Activated B cell treated with CpG ODN at 0.5 μM for 24 hours (primary cell): Measurements from ENCODE around the gene ANO10. TPM values are rescaled to one million over a fixed set of nuclear protein-coding genes. Genes with fewer than 3 reads are reported as not detected.

ENCODE experiments used
- ATAC-seq: fragments of 200-7000 bp; cut with Tn5 transposase; one replicate; pipeline ENCODE4 v1.10.0; 2021; ENCODE audit warnings: low read depth, mild to moderate bottlenecking, moderate library complexity
- CTCF ChIA-PET: fragments of 350-600 bp; sonication (Branson Sonifier 250); formaldehyde crosslinking; loops from one replicate; lab custom pipeline; 2021; ENCODE audit warnings: antibody characterized with exemption; lab: Charles Lee
- POLR2A ChIA-PET: fragments of 350-600 bp; sonication (Branson Sonifier 250); formaldehyde crosslinking; loops from one replicate; lab custom pipeline; 2021; ENCODE audit warnings: antibody characterized with exemption; lab: Charles Lee
- DNase-seq: peaks from one replicate; pipeline ENCODE4 v3.0.0; 2022
- H3K27ac Mint-ChIP-seq: one replicate; pipeline ENCODE4 v1.8.0; 2020; ENCODE audit warnings: mixed read lengths
- H3K27me3 Mint-ChIP-seq: one replicate; pipeline ENCODE4 v1.8.0; 2021; ENCODE audit warnings: mixed read lengths
- H3K36me3 Mint-ChIP-seq: one replicate; pipeline ENCODE4 v1.8.0; 2021; ENCODE audit warnings: low read depth, mixed read lengths
- H3K4me1 Mint-ChIP-seq: one replicate; pipeline ENCODE4 v1.8.0; 2021; ENCODE audit warnings: mixed read lengths
- H3K4me3 Mint-ChIP-seq: one replicate; pipeline ENCODE4 v1.8.0; 2020; ENCODE audit warnings: mild to moderate bottlenecking, mixed read lengths
- H3K9me3 Mint-ChIP-seq: one replicate; pipeline ENCODE4 v1.8.0; 2020; ENCODE audit warnings: mixed read lengths
- intact Hi-C: fragments of 100-400 bp; cut with micrococcal nuclease; formaldehyde crosslinking; loops from one replicate; pipeline ENCODE4 v1.15.1; 2024
- total RNA-seq: library from RNA; stranded (reverse); gene quantifications from 2 replicates; pipeline ENCODE4 v1.2.3, GENCODE V29; 2022
- TF ChIP-seq, protein P1 (sequence below): fragments of 200-600 bp; IDR thresholded peaks from one replicate; pipeline ENCODE4 v1.8.0; 2022; ENCODE audit warnings: antibody characterized with exemption, mild to moderate bottlenecking

ANO10 gene
- total RNA-seq, 1 donor from 2014 or later, result 6.4 TPM

DNA sequence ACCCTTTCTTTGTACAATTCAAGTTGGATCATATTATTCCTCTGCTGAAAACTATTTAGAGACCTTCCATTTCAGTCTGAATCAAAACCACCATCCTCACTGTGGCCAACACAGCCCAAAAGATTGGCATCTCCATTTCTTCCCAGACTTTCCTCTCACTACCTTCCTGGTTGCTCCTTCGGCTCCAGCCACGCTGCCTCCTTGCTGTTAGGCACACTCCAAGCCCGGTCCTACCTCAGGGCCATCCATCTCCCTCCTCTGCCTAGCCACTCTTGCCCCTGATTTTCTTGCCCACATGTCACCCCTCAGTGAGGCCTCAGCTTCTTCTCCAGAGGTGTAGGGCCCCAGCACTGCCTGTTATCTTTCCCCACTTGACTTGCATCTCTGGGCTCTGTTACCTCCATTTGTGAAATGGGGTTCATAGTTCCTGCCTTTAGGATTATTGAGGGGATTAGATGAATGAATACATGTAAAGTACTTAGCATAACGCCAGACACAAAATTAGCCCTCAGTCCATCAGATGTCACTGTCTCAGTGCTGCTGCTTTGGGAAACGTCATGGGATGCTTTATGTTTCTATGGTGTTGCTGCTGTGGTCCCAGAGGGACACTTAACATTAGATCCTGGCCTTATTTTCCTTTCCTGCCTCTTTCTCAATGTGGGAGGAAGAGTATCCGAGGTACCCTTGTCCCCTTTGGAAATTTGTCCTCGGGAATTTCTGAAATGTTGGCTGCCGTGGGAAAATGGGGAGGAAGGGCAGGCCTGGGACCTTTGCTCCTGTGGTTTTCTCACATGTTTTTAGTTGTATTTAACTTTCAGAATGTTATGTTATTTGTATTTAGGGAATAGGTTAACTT is 304.1 kb downstream of the ANO10 start:
- Mint-ChIP-seq H3K4me1 (peaks cover 28% of the 10 kb centered on the region), H3K27me3 (no peaks in the 10 kb centered on the region), H3K27ac (no peak overlapping the region), H3K36me3 (peaks cover 46% of the 10 kb centered on the region), H3K4me3 (no peak overlapping the region), H3K9me3 (peaks cover 2% of the 10 kb centered on the region)
- TF ChIP-seq, protein P1, sequence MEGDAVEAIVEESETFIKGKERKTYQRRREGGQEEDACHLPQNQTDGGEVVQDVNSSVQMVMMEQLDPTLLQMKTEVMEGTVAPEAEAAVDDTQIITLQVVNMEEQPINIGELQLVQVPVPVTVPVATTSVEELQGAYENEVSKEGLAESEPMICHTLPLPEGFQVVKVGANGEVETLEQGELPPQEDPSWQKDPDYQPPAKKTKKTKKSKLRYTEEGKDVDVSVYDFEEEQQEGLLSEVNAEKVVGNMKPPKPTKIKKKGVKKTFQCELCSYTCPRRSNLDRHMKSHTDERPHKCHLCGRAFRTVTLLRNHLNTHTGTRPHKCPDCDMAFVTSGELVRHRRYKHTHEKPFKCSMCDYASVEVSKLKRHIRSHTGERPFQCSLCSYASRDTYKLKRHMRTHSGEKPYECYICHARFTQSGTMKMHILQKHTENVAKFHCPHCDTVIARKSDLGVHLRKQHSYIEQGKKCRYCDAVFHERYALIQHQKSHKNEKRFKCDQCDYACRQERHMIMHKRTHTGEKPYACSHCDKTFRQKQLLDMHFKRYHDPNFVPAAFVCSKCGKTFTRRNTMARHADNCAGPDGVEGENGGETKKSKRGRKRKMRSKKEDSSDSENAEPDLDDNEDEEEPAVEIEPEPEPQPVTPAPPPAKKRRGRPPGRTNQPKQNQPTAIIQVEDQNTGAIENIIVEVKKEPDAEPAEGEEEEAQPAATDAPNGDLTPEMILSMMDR, result no peak
- intact Hi-C loops, result no loop called here
- ATAC-seq (no peak), DNase-seq (no peak)
- CTCF ChIA-PET, result no interaction called here
- POLR2A ChIA-PET, result interaction anchor here (0.7 kb wide), 1 partner anchor 37 kb away, joined by 4 read pairs; no protein-coding TSS in a partner anchor

DNA sequence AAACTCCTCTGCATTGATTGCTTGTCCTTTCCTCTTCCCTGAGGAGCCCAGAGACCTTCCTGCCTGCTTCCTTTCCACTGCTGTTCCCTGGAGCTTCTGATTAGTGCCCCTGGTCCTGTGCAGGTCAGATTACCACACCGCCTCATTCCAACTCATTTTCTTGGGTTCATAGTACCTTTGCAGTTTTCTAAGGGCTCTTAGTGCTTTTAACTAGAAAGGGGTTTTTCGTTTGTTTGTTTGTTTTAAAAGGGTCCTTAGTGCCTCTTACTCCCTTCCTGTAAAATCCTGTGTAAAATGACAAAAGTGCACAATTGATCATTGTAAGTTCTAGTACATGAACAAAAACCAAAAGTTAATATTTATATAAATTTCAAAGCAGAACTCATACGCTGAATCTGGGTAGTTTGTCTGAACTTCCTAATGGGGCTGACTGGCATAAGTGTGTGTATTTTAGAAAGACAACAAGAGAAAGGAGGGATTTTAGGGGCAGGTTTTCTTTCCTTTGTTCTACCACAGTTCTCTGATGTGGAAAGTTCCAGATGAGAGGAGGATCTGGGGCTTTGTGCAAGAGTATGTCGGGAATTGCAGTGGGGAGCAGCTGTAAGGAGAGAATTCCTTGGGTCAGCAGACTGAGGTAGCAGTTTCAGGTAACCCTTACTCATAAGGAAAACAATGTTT is 304.9 kb downstream of the ANO10 start:
- no peak overlapping the region for H3K4me3 Mint-ChIP-seq
- ChIA-PET CTCF (no interaction called here), POLR2A (no interaction called here)
- H3K27me3 Mint-ChIP-seq, result no peaks in the 10 kb centered on the region
- no peak for ATAC-seq
- DNase-seq, result no peak
- TF ChIP-seq, protein P1, result no peak
- peaks cover 28% of the 10 kb centered on the region for H3K4me1 Mint-ChIP-seq
- intact Hi-C loops, result no loop called here
- H3K36me3 Mint-ChIP-seq, result peaks cover 51% of the 10 kb centered on the region
- H3K27ac Mint-ChIP-seq, result peak overlapping the region; percentile 15
- H3K9me3 Mint-ChIP-seq, result peaks cover 4% of the 10 kb centered on the region

Other genes with a start within 250 kb of the ANO10 start
- 6.0 and 8.0 TPM in 2 replicates for gene ABHD5, start 68.9 kb upstream of the ANO10 start, total RNA-seq